IMR-90 (cell line): Measurements from ENCODE around the gene IQGAP2. TPM values are rescaled to one million over a fixed set of nuclear protein-coding genes. Genes with fewer than 3 reads are reported as not detected.
A peak's percentile ranks its signal among the peaks of the same experiment; 100 is the strongest.

Experiments used
- ATAC-seq: fragments of 200-7000 bp; cut with Tn5 transposase; 2 replicates; pipeline ENCODE4 v1.9.1; 2020; ENCODE audit warnings: low read depth, mild to moderate bottlenecking, moderate library complexity
- BruUV-seq: library from RNA; stranded (reverse); fragments of 400-500 nt; replicated peaks from 2 replicates; lab custom pipeline; 2021; lab: Mats Ljungman, UMichigan
- CTCF ChIA-PET: fragments of 300-600 bp; formaldehyde crosslinking; extraction: SDS; loops from one replicate; lab custom pipeline; 2021; ENCODE audit warnings: antibody characterized with exemption; lab: Yijun Ruan, JAX
- POLR2A ChIA-PET: fragments of 300-600 bp; sonication (Branson Sonifier 250); formaldehyde crosslinking; loops from one replicate; lab custom pipeline; 2022; ENCODE audit warnings: antibody characterized with exemption; ENCODE audit not compliant: unreplicated experiment; lab: Charles Lee
- DNase-seq: peaks from one replicate; pipeline ENCODE4 v3.0.0; 2013
- H2AFZ ChIP-seq: replicated peaks from 2 replicates; pipeline ENCODE3; 2013; ENCODE audit warnings: low read length, mild to moderate bottlenecking; ENCODE audit not compliant: poor library complexity
- H2AK5ac ChIP-seq: 2 replicates; pipeline ENCODE4 v1.6.1; 2013; ENCODE audit warnings: low read depth, low read length, inconsistent platforms
- H2AK9ac ChIP-seq: replicated peaks from 2 replicates; pipeline ENCODE3; 2013; ENCODE audit warnings: mild to moderate bottlenecking, low read depth, low read length, moderate library complexity; ENCODE audit not compliant: poor library complexity
- H2BK120ac ChIP-seq: 2 replicates; pipeline ENCODE4 v1.6.1; 2013; ENCODE audit warnings: low read depth, low read length, inconsistent platforms
- H2BK15ac ChIP-seq: 3 replicates; pipeline ENCODE4 v1.6.1; 2013; ENCODE audit warnings: low read depth, low read length, inconsistent platforms
- H2BK20ac ChIP-seq: 2 replicates; pipeline ENCODE4 v1.6.1; 2013; ENCODE audit warnings: low read depth, mild to moderate bottlenecking, inconsistent platforms, low read length, moderate library complexity
- H2BK5ac ChIP-seq: 2 replicates; pipeline ENCODE4 v1.6.1; 2013; ENCODE audit warnings: mild to moderate bottlenecking, low read depth, low read length, inconsistent platforms; ENCODE audit not compliant: poor library complexity, severe bottlenecking
- H3K14ac ChIP-seq: replicated peaks from 2 replicates; pipeline ENCODE4 v1.6.1; 2013; ENCODE audit warnings: low read depth, low read length, inconsistent platforms
- H3K18ac ChIP-seq: 2 replicates; pipeline ENCODE4 v1.6.1; 2013; ENCODE audit warnings: low read depth, low read length, control low read depth
- H3K23ac ChIP-seq: 2 replicates; pipeline ENCODE4 v1.6.1; 2013; ENCODE audit warnings: low read depth, low read length, inconsistent platforms
- H3K27ac ChIP-seq: 2 replicates; pipeline ENCODE4 v1.5.1; 2013; ENCODE audit warnings: mild to moderate bottlenecking, control low read depth, low read length; ENCODE audit not compliant: insufficient read depth
- H3K27me3 ChIP-seq: 2 replicates; pipeline ENCODE4 v1.6.1; 2013; ENCODE audit warnings: low read length; ENCODE audit not compliant: control insufficient read depth, insufficient read depth
- H3K36me3 ChIP-seq: 2 replicates; pipeline ENCODE4 v1.6.1; 2013; ENCODE audit warnings: low read length, mixed read lengths; ENCODE audit not compliant: control insufficient read depth, insufficient read depth
- H3K4ac ChIP-seq: 2 replicates; pipeline ENCODE4 v1.6.1; 2013; ENCODE audit warnings: low read depth, low read length, inconsistent platforms
- H3K4me1 ChIP-seq: 2 replicates; pipeline ENCODE4 v1.6.1; 2013; ENCODE audit warnings: low read length, mixed read lengths; ENCODE audit not compliant: control insufficient read depth, insufficient read depth
- H3K4me2 ChIP-seq: 2 replicates; pipeline ENCODE4 v1.6.1; 2013; ENCODE audit warnings: low read depth, mild to moderate bottlenecking, control low read depth, low read length, moderate library complexity
- H3K4me3 ChIP-seq: 2 replicates; pipeline ENCODE4 v1.5.1; 2013; ENCODE audit warnings: low read depth, mild to moderate bottlenecking, control low read depth, low read length, moderate library complexity; ENCODE audit not compliant: insufficient read depth
- H3K56ac ChIP-seq: 2 replicates; pipeline ENCODE4 v1.6.1; 2013; ENCODE audit warnings: low read length, inconsistent platforms; ENCODE audit not compliant: insufficient read depth; ENCODE audit errors: extremely low read depth
- H3K79me1 ChIP-seq, 2 experiments: 2 replicates each; pipeline ENCODE4 v1.6.1; 2013; ENCODE audit warnings: low read length in 2 of 2, inconsistent platforms in 1 of 2, low read depth in 1 of 2
- H3K9ac ChIP-seq: 2 replicates; pipeline ENCODE4 v1.6.1; 2013; ENCODE audit warnings: low read depth, low read length, control low read depth
- H3K9me1 ChIP-seq: 2 replicates; pipeline ENCODE4 v1.6.1; 2013; ENCODE audit warnings: low read length, inconsistent platforms; ENCODE audit not compliant: insufficient read depth
- H3K9me3 ChIP-seq: 2 replicates; pipeline ENCODE4 v1.6.1; 2013; ENCODE audit warnings: low read length; ENCODE audit not compliant: control insufficient read depth, insufficient read depth
- H4K20me1 ChIP-seq: 2 replicates; pipeline ENCODE4 v1.6.1; 2013; ENCODE audit warnings: low read length, inconsistent platforms; ENCODE audit not compliant: insufficient read depth
- H4K5ac ChIP-seq: 2 replicates; pipeline ENCODE4 v1.6.1; 2013; ENCODE audit warnings: mild to moderate bottlenecking, low read depth, low read length, control low read depth
- H4K8ac ChIP-seq, 2 experiments: 2 replicates each; pipeline ENCODE4 v1.6.1; 2013; ENCODE audit warnings: low read depth in 2 of 2, low read length in 2 of 2, control low read depth in 1 of 2, inconsistent platforms in 1 of 2
- H4K91ac ChIP-seq: 2 replicates; pipeline ENCODE4 v1.6.1; 2013; ENCODE audit warnings: low read depth, low read length, inconsistent platforms; ENCODE audit not compliant: insufficient read depth
- CHD1 ChIP-seq: IDR thresholded peaks from 2 replicates; pipeline ENCODE4 v1.6.1; 2012; ENCODE audit warnings: low read depth, low read length, improper control_type of control experiment
- FOS ChIP-seq: fragments of 150-350 bp; IDR thresholded peaks from 2 replicates; pipeline ENCODE4 v1.6.1; 2016; ENCODE audit warnings: low read depth, low read length
- MAZ ChIP-seq: IDR thresholded peaks from 2 replicates; pipeline ENCODE4 v1.6.1; 2012; ENCODE audit warnings: low read depth, mild to moderate bottlenecking, low read length, improper control_type of control experiment, moderate library complexity, borderline replicate concordance
- POLR2A ChIP-seq: IDR thresholded peaks from 2 replicates; pipeline ENCODE4 v1.6.1; 2012; ENCODE audit warnings: mild to moderate bottlenecking, low read depth, low read length
- RCOR1 ChIP-seq: IDR thresholded peaks from 2 replicates; pipeline ENCODE4 v1.6.1; 2012; ENCODE audit warnings: mild to moderate bottlenecking, low read length, improper control_type of control experiment; ENCODE audit not compliant: insufficient replicate concordance
- WGBS, 2 experiments: methylation state at CpG; one replicate each; pipeline versions ENCODE4 v1.1.5 to v1.1.7; 2013; ENCODE audit warnings: missing lambda C conversion rate in 2 of 2; ENCODE audit not compliant: insufficient read length in 1 of 2; ENCODE audit errors: extremely low coverage in 2 of 2; 5-methylcytosine and 5-hydroxymethylcytosine counted together
- dilution Hi-C: fragments of 300-500 bp; cut with HindIII; formaldehyde crosslinking; loops from one replicate; pipeline ENCODE4 v1.14.3; 2018; ENCODE audit warnings: low sequenced_read_pairs; ENCODE audit not compliant: unreplicated experiment
- in situ Hi-C: fragments of 300-500 bp; cut with MboI; formaldehyde crosslinking; loops from 3 replicates; pipeline ENCODE4 v1.14.3; 2019; ENCODE audit warnings: low sequenced_read_pairs, inconsistent platforms, mixed read lengths
- intact Hi-C: fragments of 100-400 bp; cut with micrococcal nuclease; formaldehyde crosslinking; loops from 2 replicates; pipeline ENCODE4 v1.10.0; 2022
- polyA plus RNA-seq, 3 experiments: library from polyadenylated mRNA; depleted of rRNA; stranded (reverse); fragments of >200 nt; gene quantifications; 2 replicates each; pipeline ENCODE4 v1.2.3, GENCODE V29; 2012; ENCODE audit warnings: low replicate concordance in 1 of 3
- total RNA-seq: library from RNA; depleted of rRNA; stranded (reverse); fragments of >200 nt; gene quantifications from 2 replicates; pipeline ENCODE4 v1.2.3, GENCODE V29; 2012

Gene IQGAP2
- total and polyA plus RNA-seq, 2 of the 4 experiments (the other 2 are of a cell fraction), result 0.21 to 0.36 TPM

GRCh38 chr5:76677849-76678472 lies 274.9 kb downstream of the IQGAP2 start:
- Histone ChIP-seq H2AK9ac (no peak overlapping the region), H2AFZ (no peak overlapping the region), H3K79me1 (no peaks in the 10 kb centered on the region), H3K9me3 (no peaks in the 10 kb centered on the region), H4K91ac (peak overlapping the region; percentile 55; the same call in 1 of the 2 replicates), H3K27ac (no peak overlapping the region), H3K4ac (peak overlapping the region; percentile 53), H4K20me1 (no peaks in the 10 kb centered on the region), H3K9ac (no peak overlapping the region), H3K56ac (no peak overlapping the region), H2BK15ac (peak overlapping the region; percentile 45; the same call in 1 of the 3 replicates), H4K8ac (no peak overlapping the region), H2BK5ac (no peak overlapping the region), H3K14ac (no peak overlapping the region), H3K4me3 (no peak overlapping the region), H3K4me1 (no peaks in the 10 kb centered on the region; the same call in 1 of the 2 replicates), H3K23ac (no peak overlapping the region), H3K9me1 (no peaks in the 10 kb centered on the region), H2BK120ac (peak overlapping the region; percentile 49; the same call in 1 of the 2 replicates), H3K27me3 (no peaks in the 10 kb centered on the region), H3K18ac (peak overlapping the region; percentile 67), H3K4me2 (no peak overlapping the region), H2BK20ac (peak overlapping the region; percentile 52), H4K5ac (peak overlapping the region; percentile 30; the same call in 1 of the 2 replicates), H3K36me3 (no peaks in the 10 kb centered on the region), H2AK5ac (peak overlapping the region; percentile 72)
- in situ Hi-C loops (no loop called here), intact Hi-C loops (no loop called here), dilution Hi-C loops (no loop called here)
- TF ChIP-seq POLR2A (no peak), FOS (no peak), RCOR1 (no peak), CHD1 (no peak), MAZ (no peak)
- no TSS peak for BruUV-seq
- no peak for ATAC-seq
- POLR2A ChIA-PET, result no interaction called here
- CTCF ChIA-PET, result interaction anchor here (0.6 kb wide), 2 partner anchors 34 to 1014 kb away, joined by 3 to 4 read pairs; no protein-coding TSS in a partner anchor
- no CpG with 5 or more reads among the region's 8 CpGs for WGBS, 2 experiments
- DNase-seq, result no peak
